ENCODE measurements around the gene NOXO1. TPM values are rescaled to one million over a fixed set of nuclear protein-coding genes. Genes with fewer than 3 reads are reported as not detected.

NOXO1 gene
- total and polyA plus RNA-seq, 2 donors (not counting 3 experiments of a cell fraction or from before 2014, with no cell fraction given), result 0.37 to 0.60 TPM

DNA sequence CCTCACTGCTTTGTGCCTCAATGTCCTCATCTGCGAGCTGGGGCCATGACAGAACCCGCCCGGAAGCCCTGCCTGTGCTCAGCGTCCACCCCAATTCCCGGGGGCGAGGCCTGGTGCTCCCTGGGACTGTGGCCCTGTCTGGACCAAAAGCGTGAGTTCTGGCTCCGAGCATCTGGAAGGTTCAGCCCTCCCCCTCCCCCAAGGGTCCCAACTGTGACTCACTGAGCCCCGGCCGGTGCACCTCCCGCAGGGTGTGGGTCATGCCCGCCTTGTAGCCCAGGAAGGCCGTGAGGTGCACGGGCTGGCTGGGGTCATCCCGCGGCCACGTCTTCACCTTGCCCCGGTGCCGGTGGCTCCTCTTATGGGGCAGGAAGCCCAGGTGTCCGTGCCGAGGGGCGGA lies 27.5 kb downstream of the NOXO1 start:
- Histone ChIP-seq H3K9me1 (replicated peaks; ENCODE audit: control insufficient read depth, extremely low read depth, insufficient read depth, low read length) (no peaks in the 10 kb centered on the region), H3K36me3 (ENCODE audit: control insufficient read depth in 2 of 2, extremely low read depth in 1 of 2, insufficient read depth in 2 of 2, low read length in 2 of 2) (no peaks in the 10 kb centered on the region), H3K27me3 (ENCODE audit: control insufficient read depth in 2 of 2, insufficient read depth in 2 of 2, low read length in 2 of 2) (no peaks in the 10 kb centered on the region), H3K4me1 (ENCODE audit: control insufficient read depth, extremely low read depth, insufficient read depth, low read length) (no peaks in the 10 kb centered on the region), H3K79me2 (ENCODE audit: control insufficient read depth, insufficient read depth, low read length) (no peaks in the 10 kb centered on the region), H4K20me1 (replicated peaks; ENCODE audit: control insufficient read depth, extremely low read depth, insufficient read depth, low read length) (no peaks in the 10 kb centered on the region), H2AFZ (ENCODE audit: low read depth, low read length) (no peak overlapping the region), H3K9me3 (replicated peaks; ENCODE audit: control insufficient read depth, insufficient read depth, low read length) (no peaks in the 10 kb centered on the region), H3K4me3 (replicated peaks in 1 of 3; ENCODE audit: insufficient read depth in 1 of 3, low read depth in 1 of 3, low read length in 3 of 3) (no peak overlapping the region), H3K27ac (ENCODE audit: insufficient read depth, low read depth, low read length) (no peak overlapping the region), H3K4me2 (ENCODE audit: insufficient read depth, low read length) (no peak overlapping the region), H3K9ac (replicated peaks; ENCODE audit: extremely low read depth, insufficient read depth, low read length) (no peak overlapping the region)
- BruUV-seq (replicated peaks), result no TSS peak
- intact Hi-C loops (cut with micrococcal nuclease) (no loop called here), dilution Hi-C loops (cut with MboI; ENCODE audit: extremely low pct_ligation_motif_present, low sequenced_read_pairs) (no loop called here)
- TF ChIP-seq POLR2A (IDR thresholded peaks at IDR 0.05; ENCODE audit: low read depth, low read length), result no peak
- TF ChIP-seq MYC (IDR thresholded peaks at IDR 0.05; ENCODE audit: low read depth, low read length), result no peak
- no peak for TF ChIP-seq EZH2 (IDR thresholded peaks at IDR 0.05; ENCODE audit: borderline replicate concordance, low read depth, low read length, severe bottlenecking)
- TF ChIP-seq, protein P1, sequence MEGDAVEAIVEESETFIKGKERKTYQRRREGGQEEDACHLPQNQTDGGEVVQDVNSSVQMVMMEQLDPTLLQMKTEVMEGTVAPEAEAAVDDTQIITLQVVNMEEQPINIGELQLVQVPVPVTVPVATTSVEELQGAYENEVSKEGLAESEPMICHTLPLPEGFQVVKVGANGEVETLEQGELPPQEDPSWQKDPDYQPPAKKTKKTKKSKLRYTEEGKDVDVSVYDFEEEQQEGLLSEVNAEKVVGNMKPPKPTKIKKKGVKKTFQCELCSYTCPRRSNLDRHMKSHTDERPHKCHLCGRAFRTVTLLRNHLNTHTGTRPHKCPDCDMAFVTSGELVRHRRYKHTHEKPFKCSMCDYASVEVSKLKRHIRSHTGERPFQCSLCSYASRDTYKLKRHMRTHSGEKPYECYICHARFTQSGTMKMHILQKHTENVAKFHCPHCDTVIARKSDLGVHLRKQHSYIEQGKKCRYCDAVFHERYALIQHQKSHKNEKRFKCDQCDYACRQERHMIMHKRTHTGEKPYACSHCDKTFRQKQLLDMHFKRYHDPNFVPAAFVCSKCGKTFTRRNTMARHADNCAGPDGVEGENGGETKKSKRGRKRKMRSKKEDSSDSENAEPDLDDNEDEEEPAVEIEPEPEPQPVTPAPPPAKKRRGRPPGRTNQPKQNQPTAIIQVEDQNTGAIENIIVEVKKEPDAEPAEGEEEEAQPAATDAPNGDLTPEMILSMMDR (IDR thresholded peaks at IDR 0.05; ENCODE audit: extremely low read depth in 1 of 2, insufficient read depth in 1 of 2, low read depth in 1 of 2, low read length in 2 of 2), result no peak
- TF ChIP-seq JUN (IDR thresholded peaks at IDR 0.05; ENCODE audit: borderline replicate concordance, insufficient read depth, insufficient read length, low read depth), result no peak
- TF ChIP-seq, protein P2, sequence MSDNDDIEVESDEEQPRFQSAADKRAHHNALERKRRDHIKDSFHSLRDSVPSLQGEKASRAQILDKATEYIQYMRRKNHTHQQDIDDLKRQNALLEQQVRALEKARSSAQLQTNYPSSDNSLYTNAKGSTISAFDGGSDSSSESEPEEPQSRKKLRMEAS (IDR thresholded peaks at IDR 0.05; ENCODE audit: insufficient read depth, insufficient read length), result no peak
- TF ChIP-seq GATA2 (IDR thresholded peaks at IDR 0.05; ENCODE audit: insufficient read depth, insufficient read length, low read depth, low read length), result no peak
- no peak for TF ChIP-seq FOS (IDR thresholded peaks at IDR 0.05; ENCODE audit: borderline replicate concordance, insufficient read depth, low read length)
- no peak for TF ChIP-seq POLR2AphosphoS5 (IDR thresholded peaks at IDR 0.05; ENCODE audit: insufficient read depth, low read depth, low read length)
- DNase-seq (ENCODE audit: low read depth, low spot score) (no peak), FAIRE-seq (no peak)
- ChIA-PET CTCF (interaction anchor here (1.5 kb wide), 1 partner anchor 11 kb away, joined by 3 read pairs; the partner anchor contains the start of gene RPS2), POLR2A (no interaction called here)

All from endothelial cell of umbilical vein (primary cell).